Inferior parietal cortex (tissue), 1 donor: ENCODE data around the gene SRMS.
"Not testable (repeated sequence)": the region's sequence is repeated elsewhere in the genome, so short reads cannot be mapped to it uniquely, and the experiment has no call there.

Experiments
- DNase-seq: peaks from one replicate; pipeline ENCODE4 v3.0.0-alpha.2; 2016; ENCODE audit errors: extremely low spot score

Gene SRMS

DNA sequence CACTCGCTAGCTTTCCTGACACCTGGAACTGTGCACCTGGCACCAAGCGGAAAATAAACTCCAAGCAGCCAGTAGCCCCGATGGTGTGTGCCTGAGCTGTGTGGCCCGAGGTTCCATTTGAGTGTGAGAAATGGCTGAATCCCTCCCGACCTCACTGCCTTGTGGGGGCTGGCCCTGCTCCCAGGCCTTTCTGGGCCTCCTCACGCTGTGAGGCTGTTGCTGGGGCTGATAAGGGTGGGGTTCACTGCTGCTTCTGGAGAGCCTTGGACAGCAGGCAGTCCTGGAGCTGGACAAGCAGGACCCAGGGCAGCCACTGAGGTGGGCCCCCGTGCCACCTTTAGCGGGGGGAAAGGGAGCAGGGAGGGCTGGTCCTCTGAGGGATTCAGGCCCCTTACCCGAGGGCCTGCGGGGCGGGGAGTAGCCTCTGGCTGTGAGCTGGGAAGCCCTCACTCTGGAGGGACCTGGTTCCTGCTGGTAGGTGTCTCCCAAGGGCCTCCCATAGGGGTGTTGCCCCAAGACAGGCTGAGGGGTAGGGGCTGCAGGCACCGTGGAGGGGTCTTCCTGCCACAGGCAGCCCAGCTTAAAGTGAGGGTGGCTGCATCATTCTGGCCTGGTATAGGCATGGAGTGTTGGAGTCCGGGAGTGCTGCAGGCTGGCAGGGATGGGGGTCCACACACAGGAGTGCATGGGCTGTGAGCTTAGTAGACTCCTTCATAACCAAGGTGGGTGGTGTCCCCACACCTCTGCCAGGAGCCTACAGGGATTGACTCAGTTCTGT, 25.3 kb downstream of the SRMS start:
- DNase-seq: no peak

DNA sequence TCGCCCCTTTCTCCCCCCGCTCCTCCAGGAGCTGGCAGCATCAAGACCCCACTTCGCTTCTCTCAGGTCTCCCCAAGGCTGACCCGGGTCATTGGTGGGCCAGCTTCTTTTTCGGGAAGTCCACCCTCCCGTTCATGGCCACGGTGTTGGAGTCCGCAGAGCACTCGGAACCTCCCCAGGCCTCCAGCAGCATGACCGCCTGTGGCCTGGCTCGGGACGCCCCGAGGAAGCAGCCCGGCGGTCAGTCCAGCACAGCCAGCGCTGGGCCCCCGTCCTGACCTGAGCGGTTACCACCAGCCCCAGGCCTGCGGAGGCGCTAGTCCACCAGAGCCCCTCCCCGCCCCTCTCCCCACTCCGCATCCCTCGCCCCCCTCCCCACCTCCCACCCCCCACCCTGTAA, 25.9 kb downstream of the SRMS start:
- no peak for DNase-seq

DNA sequence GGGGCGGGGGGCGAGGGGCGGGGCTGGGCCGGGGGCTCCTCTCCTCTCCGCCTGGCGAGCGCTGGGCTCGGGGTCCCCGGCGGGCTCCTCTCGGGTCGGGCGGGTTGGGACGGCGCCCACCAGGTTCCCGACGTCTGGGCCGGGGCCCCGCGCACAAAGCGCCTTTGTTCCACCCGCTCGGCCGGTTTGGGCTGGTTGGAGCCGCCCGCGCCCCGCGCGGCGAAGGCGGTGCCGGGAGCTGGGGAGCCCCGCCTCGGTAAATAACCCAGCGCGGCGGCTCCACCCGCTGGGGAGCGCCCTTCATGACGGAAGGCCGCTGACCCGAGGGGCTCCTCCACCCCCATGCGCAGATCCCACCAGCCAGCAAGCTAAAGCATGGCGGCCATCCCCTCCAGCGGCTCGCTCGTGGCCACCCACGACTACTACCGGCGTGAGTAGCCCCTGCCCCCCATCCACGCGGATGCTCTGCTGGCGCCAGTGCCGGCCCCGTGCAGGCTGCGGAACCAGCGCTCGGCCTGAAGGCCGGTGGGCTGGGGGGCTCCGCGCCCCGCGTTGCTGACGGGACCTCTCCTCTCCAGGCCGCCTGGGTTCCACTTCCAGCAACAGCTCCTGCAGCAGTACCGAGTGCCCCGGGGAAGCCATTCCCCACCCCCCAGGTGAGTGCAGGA, 26.5 kb downstream of the SRMS start:
- DNase-seq: peak; percentile 71

DNA sequence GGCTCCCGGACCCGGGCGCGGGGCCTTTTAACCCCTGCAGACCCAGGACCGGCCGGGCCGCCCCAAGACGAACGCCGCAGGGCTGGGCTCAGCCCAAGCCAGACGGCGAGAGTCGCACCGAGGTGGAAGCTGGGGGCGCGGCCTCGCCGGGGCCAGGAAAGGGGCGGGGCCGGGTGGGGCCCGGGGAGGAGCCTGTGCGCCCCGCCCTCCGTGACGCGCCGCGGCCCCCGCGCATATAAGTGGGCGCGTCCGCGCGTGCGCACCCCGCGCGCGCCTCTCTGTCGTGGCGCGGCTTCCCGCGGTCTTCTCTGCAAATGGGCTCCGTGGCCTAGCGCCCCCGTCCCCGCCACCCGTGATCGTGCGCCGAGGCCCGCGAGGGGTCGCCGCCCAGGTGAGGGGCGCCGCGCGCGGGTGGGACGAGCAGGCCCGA, 27.0 kb downstream of the SRMS start, which contains the start of gene PPDPF:
Gene PPDPF, plus strand, starts transcription at position 262 of the 430 bp plus-strand sequence. CDS start 544 bp downstream, outside the sequence.
- DNase-seq: peak; percentile 81

DNA sequence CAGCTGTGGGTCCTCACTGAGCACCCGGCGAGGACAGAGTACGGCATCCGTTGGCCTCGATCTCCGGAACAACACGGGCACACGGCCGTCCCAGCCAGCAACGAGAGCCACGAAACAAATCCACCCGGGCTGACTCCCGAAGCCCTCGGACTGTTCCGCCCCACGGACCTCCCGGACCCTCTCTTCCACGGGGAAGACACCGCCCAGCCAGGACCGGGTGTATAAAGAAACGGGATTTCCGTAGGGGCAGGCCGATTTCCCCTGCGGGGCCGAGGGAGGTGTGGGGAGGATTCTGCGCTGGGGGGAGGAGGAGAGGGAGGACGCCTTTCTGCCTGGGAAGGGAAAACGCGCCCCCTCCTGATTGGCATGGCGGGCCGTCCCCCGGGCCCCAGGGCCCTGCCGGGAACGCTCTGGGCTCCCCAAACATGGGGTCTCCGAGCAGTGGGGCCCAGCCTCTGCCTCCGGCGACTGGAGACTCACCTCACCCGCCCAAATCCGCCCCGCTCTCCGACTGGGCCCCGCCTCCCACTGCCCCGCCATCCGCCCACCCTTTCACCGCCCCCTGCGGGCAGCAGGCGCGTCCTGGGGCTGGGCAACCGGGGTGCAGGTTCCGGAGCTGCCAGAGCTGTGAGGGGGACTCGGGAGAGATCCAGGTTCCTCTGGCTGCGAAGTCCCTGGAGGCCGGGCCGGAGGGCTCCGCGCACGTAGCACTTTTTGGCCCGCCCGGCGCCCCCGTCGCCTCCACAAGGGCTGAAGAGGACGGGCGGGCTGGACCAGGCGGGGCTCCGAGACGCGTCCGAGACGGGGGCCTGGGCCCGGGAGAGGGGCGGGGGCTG, 27.7 kb downstream of the SRMS start:
- DNase-seq: no peak

DNA sequence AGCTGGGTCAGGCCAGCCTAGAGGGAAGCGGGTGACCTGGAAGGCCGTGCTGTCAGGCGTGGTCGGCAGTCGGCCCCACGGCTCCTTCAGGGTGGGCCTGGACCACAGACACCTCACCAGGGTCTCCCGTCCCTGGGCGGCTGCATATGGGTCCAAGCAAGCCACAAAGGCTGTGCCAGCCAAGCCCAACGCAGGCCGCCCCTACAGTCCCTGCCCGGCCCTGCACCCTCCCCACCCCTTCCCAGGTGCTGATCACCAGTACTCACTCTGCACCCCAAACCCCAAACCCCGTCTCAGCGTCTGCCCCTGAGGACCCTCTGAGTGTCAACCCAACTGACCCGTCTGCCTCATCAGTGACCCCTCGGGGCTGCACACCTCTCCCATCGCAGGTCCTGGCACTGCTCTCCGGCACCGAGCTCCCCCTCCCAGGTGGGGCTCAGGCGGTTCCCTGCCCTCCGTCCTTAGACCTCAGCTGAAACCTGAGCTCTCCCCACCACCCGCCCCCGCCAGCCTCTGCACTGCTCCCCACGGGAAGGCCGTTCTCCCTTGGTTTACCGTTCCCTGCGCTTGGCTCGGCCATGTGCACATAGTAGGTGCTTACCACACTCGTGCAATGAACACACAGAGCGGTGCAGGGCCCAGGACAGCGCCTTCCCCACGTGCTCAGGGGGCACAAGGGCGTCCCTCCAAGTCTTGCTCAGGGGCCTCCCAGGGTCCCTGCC, 28.4 kb downstream of the SRMS start:
- no peak for DNase-seq

DNA sequence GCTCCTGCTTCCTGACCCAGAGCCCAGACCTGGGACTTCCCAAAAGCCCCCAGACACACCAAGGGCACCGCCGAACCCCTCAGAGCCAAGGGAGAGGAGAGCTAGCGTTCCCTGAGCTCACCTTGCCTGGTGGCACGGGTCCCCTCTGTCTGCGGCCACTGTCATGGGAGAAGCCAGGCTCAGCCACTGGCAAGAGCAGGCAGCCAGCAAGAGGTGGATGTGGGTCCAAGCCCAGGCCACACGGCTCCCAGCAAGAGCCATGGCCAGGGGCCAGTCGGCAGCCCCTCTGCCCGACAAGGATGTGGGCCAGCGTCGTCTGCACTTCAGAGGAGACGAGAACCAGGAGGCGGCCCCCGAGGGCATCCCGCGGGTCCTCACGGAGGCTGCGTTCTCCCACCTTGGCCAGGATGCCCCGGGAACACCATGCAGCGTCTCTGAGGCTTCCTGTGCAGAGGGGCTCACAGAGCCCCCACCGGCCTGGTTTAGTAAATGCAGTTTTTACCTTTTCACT, 29.1 kb downstream of the SRMS start:
- DNase-seq: no peak

DNA sequence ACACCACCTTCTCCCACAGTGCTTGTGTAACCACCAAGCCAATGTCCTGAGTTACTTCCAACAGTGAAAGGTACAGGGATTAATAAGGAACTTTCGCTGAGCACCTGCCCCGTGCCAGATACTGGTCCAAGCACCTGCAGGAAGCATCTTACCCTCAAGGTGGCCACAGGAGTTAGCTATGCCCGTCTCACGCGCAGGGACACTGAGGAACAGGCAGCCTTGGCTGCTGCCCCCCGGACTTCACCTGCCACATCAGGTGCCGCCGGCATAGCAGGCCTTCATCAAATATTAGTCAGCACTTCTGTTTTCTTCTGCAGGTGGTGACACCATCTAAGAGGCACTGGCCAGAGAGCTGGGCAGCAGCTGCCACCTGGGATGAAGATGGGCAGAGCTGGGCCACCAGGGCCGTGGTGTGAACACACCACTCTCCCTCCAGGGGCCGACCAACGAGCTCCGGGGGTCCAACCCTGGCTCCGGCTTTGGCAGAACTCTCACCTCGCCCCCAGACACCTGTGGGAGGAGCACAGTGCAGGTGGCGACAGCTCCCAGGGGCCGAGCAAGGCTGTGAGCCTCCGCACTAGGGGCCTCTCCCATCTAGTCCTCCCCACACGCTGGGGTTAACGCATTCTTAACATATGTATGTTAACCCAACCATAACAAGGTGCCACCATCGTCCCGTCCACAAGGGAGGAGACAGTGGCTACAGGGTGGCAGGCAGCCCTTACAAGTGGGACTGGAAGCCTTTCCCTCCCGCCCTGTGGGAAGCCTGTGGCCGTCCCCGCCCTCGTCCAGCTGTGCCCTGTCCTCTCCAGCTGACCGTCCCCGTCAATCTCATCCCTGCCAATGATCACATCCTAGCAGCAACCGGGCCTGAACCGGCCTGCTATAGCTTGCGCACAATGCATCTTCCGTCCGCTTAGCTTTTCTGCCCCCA, 29.9 kb downstream of the SRMS start:
- no peak for DNase-seq

DNA sequence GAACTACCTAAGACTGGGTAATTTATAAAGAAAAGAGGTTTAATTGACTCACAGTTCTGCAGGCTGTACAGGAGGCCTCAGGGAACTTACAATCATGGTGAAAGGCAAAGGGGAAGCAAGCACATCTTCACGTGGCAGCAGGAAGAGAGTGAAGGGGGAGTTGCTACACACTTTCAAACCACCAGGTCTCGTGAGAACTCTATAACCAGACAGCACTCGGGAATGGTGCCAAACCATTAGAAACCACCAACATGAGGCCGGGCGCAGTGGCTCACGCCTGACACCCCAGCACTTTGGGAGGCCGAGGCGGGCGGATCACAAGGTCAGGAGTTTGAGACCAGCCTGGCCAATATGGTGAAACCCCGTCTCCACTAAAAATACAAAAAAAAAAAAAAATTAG, 33.0 kb downstream of the SRMS start:
- not testable (repeated sequence) for DNase-seq

DNA sequence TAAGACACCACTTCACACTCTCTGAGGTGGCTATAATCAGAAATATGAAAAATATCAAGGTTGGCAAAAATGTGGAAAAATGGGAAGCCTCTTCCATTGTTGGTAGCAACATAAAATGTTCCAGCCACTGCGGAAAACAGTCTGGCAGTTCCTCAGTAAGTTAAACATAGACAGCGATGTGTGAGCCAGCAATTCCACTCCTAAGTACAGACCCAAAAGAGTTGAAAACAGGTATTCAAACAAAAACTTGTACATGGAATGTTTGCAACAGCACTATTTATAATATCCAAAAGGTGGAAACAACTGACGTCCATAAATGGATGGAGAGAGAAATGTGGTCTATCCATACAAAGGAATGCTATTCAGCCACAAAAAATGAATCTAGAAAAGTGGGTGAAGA, 34.3 kb downstream of the SRMS start:
- no peak for DNase-seq

DNA sequence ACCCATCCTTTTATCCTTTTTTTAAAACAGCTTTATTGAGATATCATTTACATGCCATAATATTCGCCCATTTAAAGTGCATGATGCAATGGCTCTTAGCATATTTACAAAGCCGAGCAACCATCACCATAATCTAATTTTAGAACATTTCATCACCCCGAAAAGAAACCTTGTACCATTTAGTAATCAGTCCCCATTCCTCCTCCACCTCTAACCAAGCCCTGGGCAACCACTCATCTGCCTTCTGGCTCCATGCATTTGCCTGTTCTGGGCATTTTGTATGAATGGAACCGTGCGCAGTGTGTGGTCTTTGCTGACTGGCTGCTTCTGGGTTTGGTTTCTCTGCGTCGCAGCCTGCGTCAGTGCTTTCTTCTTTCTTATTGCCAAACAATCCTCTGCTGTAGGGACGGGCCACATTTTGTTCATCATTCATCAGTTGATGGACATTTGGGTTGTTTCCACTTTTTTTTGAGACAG, 38.4 kb downstream of the SRMS start:
- no peak for DNase-seq

DNA sequence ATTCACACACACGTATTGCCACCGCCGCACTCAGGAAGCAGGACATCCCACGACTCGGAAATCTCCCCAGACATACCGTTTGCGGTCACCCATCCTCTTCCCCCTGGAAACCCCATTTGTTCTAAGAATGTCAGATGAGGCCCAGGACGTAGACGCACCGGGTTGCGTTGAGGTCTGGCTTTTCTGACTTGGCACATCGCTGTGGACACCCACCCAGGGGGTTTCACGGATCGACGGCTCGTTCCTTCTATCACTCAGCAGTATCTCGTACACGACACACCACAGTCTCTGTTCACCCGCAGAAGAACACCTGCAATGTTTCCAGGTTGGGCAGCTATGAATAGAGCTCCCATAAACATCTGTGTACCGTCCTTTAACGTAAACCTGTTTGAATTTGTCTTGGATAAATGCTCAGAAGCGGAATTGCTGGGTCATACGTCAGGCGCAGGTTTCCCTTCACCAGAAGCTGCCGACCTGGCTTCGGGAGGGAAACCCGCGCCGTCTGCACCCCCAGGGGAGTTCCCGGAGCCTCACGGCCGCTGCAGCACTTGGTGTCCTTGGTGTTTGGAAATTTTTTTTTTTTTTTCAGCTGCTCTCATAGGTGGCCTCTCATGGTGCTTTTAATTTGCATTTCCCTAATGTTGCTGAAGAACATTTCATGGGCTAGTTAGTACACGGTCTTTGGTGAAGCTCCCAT, 39.3 kb downstream of the SRMS start:
- no peak for DNase-seq

DNA sequence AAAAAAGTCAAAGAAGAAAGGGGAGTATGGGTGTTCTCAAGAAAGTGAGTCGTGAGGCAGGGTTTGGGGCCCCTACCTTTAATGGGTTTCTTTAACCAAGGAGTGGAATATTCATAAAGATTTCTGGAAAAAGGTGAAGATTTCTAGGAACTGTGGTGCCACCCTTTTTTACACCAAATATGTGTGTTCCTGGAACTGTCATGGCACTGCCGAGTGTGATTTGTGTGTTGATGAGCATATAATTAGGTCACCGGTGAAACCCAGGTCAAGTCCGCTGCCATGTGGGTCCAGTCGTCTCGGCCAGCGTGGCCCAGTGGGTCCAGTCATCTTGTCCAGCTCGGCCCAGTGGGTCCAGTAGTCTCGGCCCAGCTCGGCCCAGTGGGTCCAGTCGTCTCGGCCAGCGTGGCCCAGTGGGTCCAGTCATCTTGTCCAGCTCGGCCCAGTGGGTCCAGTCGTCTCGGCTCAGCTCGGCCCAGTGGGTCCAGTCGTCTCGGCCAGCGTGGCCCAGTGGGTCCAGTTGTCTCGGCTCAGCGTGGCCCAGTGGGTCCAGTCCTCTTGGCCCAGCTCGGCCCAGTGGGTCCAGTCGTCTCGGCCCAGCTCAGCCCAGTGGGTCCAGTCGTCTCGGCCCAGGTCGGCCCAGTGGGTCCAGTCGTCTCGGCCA, 40.3 kb downstream of the SRMS start:
- no peak for DNase-seq

DNA sequence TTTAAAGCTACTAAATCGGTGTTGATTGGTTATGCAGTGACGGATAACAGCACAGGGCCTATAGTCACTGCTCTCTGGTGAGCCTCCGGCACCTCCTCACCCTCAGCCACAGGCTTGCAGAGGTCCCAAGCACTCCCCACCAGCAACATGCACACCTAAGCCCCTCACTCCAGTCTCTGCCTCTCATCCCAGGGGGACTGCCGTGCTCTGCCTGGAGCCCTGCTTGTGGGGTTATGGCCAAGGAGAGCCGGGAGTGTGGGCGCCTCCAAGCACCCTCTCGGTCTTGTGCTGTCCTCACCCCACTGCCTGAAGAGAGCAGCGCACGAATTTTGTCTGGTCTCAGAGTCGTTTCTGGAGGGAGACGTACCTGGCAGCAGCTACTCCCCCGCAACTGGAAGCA, 41.8 kb downstream of the SRMS start:
- no peak for DNase-seq

DNA sequence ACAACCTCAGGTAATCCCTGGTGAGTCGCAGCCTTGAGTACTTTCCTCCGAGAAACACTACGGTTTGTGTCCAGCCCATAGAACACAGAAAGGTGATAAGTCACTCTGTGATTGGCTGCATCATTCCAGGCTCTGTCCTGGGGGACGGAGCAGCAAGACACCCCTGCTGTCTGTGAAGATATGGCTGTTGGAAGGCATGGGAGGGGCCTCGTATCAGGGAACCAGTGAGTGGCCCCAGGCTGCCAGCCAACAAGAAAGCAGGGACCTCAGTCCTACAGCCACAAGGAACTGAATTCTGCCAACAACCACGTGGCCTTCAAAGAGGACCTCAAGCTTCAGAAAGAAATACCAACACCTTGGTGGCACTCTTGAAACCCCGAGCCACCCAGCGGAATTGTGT, 42.3 kb downstream of the SRMS start:
- DNase-seq: no peak

DNA sequence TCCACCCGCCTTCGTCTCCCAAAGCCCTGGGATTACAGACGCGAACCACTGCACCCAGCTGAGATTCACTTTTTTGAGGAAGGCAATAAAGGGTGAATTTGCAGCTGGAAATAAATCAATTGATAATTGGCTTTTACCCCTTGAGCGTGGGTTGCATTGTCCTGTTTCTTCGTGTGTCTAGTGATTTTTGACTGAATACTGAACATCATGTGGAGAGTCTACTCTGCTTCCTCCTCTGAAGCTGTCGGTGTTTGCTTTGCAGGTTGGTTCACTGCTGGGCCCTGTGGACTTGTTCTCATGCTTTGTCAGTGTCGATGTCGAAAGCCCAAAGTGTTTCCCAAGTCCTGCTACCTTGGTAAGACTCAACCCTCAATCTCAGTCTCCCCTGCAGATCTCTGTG, 42.9 kb downstream of the SRMS start:
- DNase-seq: no peak

DNA sequence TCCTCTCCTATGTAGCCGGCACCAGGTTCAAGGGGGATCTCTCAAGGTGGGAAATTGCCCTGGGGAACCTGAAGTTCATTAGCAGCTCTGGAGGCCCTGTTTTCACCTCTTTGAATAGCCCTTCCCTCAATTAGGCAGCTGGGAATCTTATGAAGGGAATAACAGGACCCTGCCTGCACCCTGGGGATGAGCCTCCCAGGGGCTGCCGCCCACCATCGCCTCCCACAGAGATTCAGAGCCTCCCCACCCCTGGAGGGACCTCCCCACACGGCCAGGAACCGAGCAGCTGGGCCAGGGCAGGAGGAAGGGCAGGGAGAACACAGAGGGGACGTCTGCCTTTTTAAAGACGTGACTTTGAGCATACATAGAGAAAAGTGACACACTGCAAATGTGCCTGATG, 44.0 kb downstream of the SRMS start:
- no peak for DNase-seq

DNA sequence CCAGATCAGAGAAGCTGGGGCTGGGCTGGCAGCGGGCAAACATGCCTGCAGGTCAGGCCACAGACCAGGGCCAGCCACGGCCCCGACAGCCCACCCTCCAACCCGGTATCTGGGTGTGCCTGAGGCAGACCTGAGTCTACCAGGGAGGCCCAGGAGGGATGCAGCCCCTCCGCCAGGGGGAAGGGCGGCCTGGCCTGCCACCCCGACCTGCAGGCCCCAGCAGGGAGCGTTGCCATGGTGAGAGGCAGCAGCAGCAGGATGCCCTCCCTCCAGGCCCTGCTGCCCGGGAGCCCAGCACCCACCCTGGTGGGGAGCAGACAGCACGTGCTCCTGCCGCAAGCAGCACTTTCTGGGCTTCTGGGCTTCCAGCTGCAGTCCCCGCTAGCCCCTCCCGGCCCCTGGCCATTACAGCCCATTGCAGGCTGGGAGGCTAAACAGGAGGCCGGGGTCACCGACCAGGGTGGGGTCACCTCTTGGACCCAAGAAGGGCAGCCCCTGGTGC, 44.8 kb downstream of the SRMS start:
- no peak for DNase-seq
